Measurements from ENCODE around the gene CTDP1.

DNA sequence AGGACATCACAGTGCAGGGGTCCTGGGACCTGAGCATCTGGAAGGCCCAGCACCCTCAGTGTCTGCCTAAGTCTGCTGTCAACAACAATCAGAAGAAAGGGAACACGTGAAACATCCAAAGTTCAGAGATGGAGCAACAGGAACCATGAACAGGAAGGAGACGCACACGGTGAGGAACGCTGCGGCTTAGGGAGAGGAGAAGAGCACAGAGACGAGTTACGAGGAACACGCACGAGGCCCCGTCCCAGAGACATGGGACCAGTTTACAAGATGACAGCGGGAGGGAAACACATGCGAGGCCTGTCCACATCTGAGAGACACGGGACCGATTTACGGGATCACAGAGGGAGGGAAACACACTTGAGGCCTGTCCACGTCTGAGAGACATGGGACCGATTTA lies 115.2 kb downstream of the CTDP1 start:
- TF ChIP-seq, protein P1, sequence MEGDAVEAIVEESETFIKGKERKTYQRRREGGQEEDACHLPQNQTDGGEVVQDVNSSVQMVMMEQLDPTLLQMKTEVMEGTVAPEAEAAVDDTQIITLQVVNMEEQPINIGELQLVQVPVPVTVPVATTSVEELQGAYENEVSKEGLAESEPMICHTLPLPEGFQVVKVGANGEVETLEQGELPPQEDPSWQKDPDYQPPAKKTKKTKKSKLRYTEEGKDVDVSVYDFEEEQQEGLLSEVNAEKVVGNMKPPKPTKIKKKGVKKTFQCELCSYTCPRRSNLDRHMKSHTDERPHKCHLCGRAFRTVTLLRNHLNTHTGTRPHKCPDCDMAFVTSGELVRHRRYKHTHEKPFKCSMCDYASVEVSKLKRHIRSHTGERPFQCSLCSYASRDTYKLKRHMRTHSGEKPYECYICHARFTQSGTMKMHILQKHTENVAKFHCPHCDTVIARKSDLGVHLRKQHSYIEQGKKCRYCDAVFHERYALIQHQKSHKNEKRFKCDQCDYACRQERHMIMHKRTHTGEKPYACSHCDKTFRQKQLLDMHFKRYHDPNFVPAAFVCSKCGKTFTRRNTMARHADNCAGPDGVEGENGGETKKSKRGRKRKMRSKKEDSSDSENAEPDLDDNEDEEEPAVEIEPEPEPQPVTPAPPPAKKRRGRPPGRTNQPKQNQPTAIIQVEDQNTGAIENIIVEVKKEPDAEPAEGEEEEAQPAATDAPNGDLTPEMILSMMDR (IDR thresholded peaks at IDR 0.05), result no peak
- TF ChIP-seq POLR2A (IDR thresholded peaks at IDR 0.05) (no peak), POLR2AphosphoS5 (IDR thresholded peaks at IDR 0.05; ENCODE audit: insufficient read depth in 1 of 2, low read depth in 1 of 2) (no peak)
